Cardiac muscle cell (in vitro differentiated cells and primary cell): ENCODE measurements around the gene CITED2. TPM values are rescaled to one million over a fixed set of nuclear protein-coding genes. Genes with fewer than 3 reads are reported as not detected.

Experiments used
- DNase-seq, 2 donors: peaks; one replicate each; pipeline versions ENCODE4 v3.0.0 to v3.0.0-alpha.2; 2010 to 2017; ENCODE audit warnings: low read depth in 1 of 2, low spot score in 1 of 2
- H3K27ac ChIP-seq: fragments of 200-600 bp; sonication (generic); 2 replicates; pipeline ENCODE4 v1.5.1; 2016
- H3K27me3 ChIP-seq: fragments of 200-600 bp; sonication (generic); 2 replicates; pipeline ENCODE4 v1.6.0; 2016; ENCODE audit warnings: control low read depth
- H3K36me3 ChIP-seq: fragments of 200-600 bp; sonication (generic); 2 replicates; pipeline ENCODE4 v1.5.1; 2016; ENCODE audit warnings: control low read depth
- H3K4me1 ChIP-seq: fragments of 200-600 bp; sonication (generic); 2 replicates; pipeline ENCODE4 v1.8.1; 2017; ENCODE audit warnings: low read depth, mild to moderate bottlenecking, mixed run types
- H3K4me3 ChIP-seq: fragments of 200-600 bp; sonication (generic); 2 replicates; pipeline ENCODE4 v1.5.1; 2016; ENCODE audit warnings: mild to moderate bottlenecking
- H3K9me3 ChIP-seq: fragments of 200-600 bp; sonication (generic); 2 replicates; pipeline ENCODE4 v1.5.1; 2017; ENCODE audit warnings: low read depth, mild to moderate bottlenecking, control low read depth
- polyA plus RNA-seq: library from polyadenylated mRNA; unstranded; fragments of >200 nt; fragmentation: Nextera tagmentation; extraction: Ambion mirVana; gene quantifications from 2 replicates; pipeline ENCODE4 v1.2.1, GENCODE V29; 2016
- total RNA-seq: library from RNA; depleted of rRNA; stranded (reverse); fragments of >200 nt; gene quantifications from 2 replicates; pipeline ENCODE4 v1.2.3, GENCODE V29; 2016
- TF ChIP-seq, protein P1 (sequence below): IDR thresholded peaks from 2 replicates; pipeline ENCODE4 v1.5.1; 2012; ENCODE audit warnings: low read depth, mild to moderate bottlenecking, low read length

CITED2 gene
- total and polyA plus RNA-seq, 2 experiments from 2014 or later = 34.9 to 513 TPM

GRCh38 chr6:139391709-139392108, 17.3 kb upstream of the CITED2 start:
- Histone ChIP-seq H3K9me3 (no peaks in the 10 kb centered on the region), H3K27ac (no peak overlapping the region), H3K36me3 (no peaks in the 10 kb centered on the region), H3K4me3 (no peak overlapping the region), H3K27me3 (no peaks in the 10 kb centered on the region), H3K4me1 (peaks cover 11% of the 10 kb centered on the region)
- TF ChIP-seq, protein P1, sequence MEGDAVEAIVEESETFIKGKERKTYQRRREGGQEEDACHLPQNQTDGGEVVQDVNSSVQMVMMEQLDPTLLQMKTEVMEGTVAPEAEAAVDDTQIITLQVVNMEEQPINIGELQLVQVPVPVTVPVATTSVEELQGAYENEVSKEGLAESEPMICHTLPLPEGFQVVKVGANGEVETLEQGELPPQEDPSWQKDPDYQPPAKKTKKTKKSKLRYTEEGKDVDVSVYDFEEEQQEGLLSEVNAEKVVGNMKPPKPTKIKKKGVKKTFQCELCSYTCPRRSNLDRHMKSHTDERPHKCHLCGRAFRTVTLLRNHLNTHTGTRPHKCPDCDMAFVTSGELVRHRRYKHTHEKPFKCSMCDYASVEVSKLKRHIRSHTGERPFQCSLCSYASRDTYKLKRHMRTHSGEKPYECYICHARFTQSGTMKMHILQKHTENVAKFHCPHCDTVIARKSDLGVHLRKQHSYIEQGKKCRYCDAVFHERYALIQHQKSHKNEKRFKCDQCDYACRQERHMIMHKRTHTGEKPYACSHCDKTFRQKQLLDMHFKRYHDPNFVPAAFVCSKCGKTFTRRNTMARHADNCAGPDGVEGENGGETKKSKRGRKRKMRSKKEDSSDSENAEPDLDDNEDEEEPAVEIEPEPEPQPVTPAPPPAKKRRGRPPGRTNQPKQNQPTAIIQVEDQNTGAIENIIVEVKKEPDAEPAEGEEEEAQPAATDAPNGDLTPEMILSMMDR = no peak
- no peak for DNase-seq

DNA sequence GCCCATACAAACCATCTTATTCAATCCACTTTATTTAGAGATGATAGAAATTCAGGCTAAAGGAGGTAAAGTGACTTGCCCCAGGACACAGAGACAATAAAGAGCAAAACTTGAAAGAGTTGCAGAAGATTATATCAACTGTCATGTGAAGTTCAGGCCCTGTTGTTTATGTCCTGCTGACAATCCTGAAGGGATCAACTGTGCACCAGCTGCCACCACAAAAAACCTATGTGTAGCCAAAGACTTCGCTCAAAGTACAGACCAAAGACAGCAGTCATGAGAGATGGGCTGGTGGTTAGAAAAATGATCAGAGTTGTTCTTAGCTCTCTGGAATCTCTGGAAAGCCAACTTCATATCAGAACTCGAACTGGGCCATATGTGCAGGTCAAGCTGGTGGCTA, 16.0 kb upstream of the CITED2 start:
- TF ChIP-seq, protein P1 = no peak
- no peak overlapping the region for H3K4me3 ChIP-seq
- no peaks in the 10 kb centered on the region for H3K36me3 ChIP-seq
- H3K4me1 ChIP-seq = peaks cover 4% of the 10 kb centered on the region
- no peak for DNase-seq
- H3K27ac ChIP-seq = no peak overlapping the region
- H3K27me3 ChIP-seq = no peaks in the 10 kb centered on the region
- H3K9me3 ChIP-seq = no peaks in the 10 kb centered on the region

DNA sequence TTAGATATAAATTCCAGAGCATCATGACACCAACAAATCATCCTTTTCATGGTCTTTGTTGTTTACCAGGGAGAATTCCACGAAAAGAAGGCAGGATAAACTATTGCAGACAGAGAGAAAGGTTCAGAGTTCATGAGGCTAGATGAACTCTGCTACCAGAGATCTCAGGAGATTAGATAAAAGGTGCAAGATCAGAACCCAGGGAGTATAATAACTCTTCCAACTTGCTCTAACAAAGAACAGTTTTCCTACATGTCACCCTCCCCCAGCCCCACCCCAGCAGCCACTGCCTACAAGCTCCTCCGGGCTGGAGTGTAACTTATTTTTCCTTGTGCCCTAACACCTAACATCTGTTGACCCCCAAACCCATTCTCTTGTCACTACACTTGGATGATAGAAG, 13.9 kb upstream of the CITED2 start:
- no peaks in the 10 kb centered on the region for H3K4me1 ChIP-seq
- H3K27ac ChIP-seq = no peak overlapping the region
- H3K36me3 ChIP-seq = no peaks in the 10 kb centered on the region
- TF ChIP-seq, protein P1 = no peak
- H3K27me3 ChIP-seq = no peaks in the 10 kb centered on the region
- no peaks in the 10 kb centered on the region for H3K9me3 ChIP-seq
- no peak for DNase-seq
- H3K4me3 ChIP-seq = no peak overlapping the region

DNA sequence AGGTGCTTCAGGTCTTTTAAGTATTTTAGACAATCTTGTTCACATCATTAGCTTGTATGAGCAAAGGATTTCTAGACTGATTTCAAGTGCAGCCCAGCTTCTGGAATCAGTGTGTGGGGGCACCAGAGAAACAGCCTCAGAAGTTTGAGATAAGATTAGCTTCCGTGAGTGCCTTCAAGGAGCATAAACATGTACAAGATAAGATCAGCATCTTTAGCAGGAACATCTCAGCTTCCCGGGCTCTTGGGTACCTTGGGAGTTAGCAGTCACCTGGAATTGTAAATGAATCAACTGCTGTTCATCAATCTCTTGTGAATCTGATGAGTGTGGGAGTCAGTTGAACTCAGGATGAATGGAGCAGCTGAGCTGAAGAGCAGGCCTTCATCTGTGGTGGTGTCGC, 12.0 kb upstream of the CITED2 start:
- Histone ChIP-seq H3K27ac (no peak overlapping the region), H3K9me3 (no peaks in the 10 kb centered on the region), H3K27me3 (no peaks in the 10 kb centered on the region), H3K4me1 (no peaks in the 10 kb centered on the region), H3K36me3 (no peaks in the 10 kb centered on the region), H3K4me3 (no peak overlapping the region)
- DNase-seq = no peak
- TF ChIP-seq, protein P1 = no peak

GRCh38 chr6:139381216-139381865, 6.9 kb upstream of the CITED2 start:
- TF ChIP-seq, protein P1 = no peak
- Histone ChIP-seq H3K27ac (no peak overlapping the region), H3K4me3 (no peak overlapping the region), H3K9me3 (no peaks in the 10 kb centered on the region), H3K27me3 (no peaks in the 10 kb centered on the region), H3K36me3 (no peaks in the 10 kb centered on the region), H3K4me1 (peaks cover 8% of the 10 kb centered on the region)
- peak in 1 of 2 donors; percentile 32 for DNase-seq
